CD4-positive, alpha-beta T cell treated with Interleukin-17A for 4 hours (primary cell): ENCODE measurements around the gene TCF12.
"Not testable (repeated sequence)": the region's sequence is repeated elsewhere in the genome, so short reads cannot be mapped to it uniquely, and the experiment has no call there.

ENCODE experiments used
- DNase-seq: peaks from one replicate; pipeline ENCODE4 v3.0.0-alpha.2; 2020; ENCODE audit warnings: mixed read lengths

TCF12 gene

DNA sequence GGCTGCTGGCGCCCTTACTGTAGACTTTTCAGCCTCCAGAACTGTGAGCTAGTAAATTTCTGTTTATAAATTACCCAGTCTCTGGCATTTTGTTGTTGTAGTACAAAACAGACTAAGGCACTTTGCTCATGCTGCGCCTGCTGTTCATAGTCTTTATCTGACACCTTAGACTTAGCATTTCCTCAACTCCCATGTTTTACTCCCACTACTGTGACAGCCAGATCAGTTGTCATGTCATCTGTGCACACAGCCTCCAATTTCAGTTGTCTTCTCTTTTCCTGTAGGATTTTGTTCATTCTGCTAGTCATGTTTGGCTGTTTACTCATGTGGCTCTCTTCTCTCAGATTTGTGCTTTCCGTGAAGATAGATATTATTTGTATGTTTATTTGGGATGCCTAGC lies 62.0 kb downstream of the TCF12 start:
- DNase-seq = no peak

DNA sequence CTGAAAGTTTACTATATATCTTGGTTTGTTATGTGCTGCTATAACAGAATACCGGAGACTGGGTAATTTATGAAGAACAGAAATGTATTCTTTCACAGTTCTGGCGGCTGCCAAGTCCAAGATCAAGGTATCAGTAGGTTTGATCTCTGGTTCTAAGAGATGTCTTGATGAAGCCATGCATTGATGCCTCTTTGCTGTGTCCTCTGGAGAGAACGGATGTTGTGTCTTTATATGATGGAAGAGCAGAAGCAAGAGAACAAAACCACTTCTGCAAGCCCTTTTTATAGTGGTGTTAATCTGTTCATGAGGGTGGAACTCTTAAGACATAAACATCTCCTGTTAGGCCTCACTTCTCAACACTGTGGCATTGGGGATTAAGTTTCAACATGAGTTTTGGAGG lies 62.7 kb downstream of the TCF12 start:
- no peak for DNase-seq

- DNase-seq = no peak
These were observed 64.5 kb downstream of the TCF12 start for GRCh38 chr15:56982987-56983386.

DNA sequence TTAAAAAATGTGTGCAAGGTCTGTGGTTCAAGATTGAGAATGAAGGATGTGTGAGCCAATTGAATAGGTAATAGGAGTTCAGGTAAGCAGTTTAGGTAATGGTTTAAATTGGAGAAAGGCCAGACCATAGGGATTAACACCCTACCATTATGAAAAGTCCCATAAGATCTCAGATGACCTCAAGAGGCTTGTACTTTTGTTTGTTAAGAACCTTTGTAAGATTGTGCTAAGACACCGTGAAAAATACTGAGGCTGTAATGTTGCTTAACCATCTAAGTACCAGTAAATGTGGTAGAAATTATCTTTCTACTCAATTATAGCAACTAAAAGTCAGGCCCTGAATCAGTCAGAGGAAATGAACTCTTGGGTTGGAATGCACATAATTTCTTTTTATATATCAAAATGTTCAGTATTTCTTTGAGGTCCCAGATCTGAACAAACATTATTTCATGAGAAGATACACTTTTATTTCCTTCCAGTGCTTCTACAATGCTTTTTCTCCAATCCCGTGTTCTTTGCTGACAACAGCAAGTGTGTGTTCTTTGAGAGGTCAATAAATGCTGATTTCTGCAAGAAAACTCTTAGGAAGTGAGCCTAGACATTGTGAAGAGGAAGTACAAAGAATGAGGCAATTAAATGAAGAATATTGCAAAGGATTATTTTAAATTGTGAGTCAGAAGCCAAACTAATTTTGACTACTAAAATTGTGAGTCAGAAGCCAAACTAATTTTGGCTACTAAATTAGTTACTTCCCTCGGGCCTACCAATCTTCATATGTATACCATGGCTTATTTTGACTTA lies 66.4 kb downstream of the TCF12 start:
- DNase-seq = no peak

DNA sequence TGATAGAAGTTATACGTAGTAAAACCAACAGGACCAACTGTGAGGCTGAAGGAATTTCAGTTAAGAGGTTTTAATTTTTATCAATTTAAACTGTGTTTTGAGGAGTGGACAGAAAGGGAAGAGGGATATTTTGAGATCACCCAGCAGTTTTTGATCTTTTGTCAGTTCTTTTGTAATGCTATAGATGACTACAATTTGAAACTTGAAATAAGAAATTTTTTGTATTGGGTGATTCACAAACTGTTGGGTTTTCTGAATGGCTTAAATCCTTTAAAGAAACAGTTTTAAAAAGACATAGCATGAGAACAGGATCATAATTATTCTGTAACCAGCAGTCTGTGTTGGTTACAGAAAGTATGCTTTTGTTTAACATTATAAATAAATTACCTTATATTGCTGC lies 67.4 kb downstream of the TCF12 start:
- no peak for DNase-seq

DNA sequence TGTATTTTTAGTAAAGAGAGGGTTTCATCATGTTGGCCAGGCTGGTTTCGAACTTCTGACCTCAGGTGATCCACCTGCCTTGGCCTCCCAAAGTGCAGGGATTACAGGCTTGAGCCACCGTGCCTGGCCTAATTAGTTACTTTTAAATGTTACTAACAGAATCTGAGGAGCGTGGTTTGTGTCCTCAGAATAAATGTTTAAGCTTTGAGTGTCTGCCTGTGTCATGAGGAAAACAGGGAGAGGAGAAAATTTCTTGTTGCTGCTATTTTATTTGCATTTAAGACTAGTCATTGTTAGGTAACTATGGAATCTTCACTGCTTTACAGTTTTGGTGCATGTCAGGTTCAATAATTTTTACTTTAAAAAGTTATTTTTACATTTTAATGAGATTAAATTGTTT lies 68.8 kb downstream of the TCF12 start:
- DNase-seq = no peak

DNA sequence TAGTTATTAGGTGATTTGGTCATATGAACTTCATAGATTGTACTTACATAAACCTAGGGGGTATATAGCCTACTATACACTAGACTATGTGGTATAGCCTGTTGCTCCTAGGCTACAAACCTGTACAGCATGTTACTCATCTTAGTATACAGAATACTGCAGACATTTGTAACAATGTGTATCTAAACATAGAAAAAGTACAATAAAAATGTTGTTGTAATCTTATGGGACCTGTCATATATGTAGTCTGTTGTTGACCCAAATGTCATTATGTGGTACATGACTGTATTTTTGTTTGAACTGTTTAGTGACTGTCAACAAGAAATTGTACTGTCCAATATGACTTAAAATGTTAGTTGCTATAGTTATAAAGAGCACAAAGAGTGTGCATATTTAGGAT lies 69.8 kb downstream of the TCF12 start:
- DNase-seq = no peak

DNA sequence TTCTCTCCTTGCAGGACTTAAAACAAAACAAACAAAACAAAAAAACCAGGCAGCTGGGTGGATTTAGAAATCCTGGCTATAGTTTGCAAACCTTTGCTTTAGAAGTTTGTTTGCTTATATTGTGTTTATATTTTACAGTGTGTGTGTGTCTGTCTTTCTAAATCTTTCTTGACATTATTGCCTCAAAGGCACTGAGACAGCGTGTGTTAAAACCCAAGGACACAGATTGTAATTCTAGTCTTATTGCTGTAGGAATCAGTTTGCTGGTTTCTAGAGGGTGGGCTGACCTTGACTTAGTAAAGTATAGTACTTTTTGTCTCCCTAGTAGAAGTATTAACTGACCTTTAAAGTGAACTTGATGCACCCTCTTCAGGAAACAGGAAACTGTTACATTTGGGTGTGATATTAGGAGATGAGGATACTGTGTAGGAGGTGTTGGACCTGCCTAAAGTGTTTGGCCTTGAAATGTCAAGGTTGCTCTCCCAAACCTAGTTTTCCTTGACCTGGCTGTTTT lies 71.0 kb downstream of the TCF12 start:
- DNase-seq = no peak

- no peak for DNase-seq
These were observed 72.6 kb downstream of the TCF12 start for GRCh38 chr15:56991017-56991416.

DNA sequence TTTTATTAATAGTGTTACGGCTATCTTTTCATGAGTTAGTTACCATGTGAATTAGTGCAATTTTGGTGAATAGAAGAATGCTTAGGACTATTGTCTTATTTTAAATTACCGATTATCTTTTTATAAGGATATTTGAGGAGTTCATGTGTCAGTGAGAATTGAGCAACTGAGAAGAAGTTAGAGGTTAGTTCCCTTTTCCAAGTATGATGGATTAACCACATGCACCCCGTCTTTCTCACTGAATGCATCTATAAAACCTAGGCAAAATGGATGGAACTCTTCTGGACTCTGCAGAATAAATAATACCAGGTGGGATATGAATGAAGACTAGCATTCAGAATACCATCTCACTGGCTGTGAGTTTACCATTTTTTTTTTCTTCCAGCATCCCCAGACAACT lies 74.3 kb downstream of the TCF12 start:
- DNase-seq = no peak

DNA sequence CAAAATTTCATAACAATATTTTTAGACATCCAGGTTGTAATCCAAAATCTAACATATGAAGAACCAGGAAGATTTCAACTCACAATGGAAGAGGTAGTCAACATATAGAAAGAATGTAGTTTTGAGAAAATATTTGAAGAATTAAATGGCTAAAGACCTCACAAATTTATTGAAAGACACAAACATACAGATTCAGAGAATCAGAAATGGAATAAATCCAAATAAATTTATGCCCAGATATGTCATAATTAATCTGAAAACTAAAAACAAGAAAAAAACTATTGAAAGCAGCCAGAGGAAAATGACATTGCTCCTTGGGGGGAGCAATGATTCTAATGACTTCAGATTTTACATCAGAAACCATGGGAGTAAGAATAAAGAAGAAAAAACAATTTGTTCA lies 75.8 kb downstream of the TCF12 start:
- DNase-seq = no peak

GRCh38 chr15:56996093-56996492 lies 77.6 kb downstream of the TCF12 start:
- DNase-seq = no peak

DNA sequence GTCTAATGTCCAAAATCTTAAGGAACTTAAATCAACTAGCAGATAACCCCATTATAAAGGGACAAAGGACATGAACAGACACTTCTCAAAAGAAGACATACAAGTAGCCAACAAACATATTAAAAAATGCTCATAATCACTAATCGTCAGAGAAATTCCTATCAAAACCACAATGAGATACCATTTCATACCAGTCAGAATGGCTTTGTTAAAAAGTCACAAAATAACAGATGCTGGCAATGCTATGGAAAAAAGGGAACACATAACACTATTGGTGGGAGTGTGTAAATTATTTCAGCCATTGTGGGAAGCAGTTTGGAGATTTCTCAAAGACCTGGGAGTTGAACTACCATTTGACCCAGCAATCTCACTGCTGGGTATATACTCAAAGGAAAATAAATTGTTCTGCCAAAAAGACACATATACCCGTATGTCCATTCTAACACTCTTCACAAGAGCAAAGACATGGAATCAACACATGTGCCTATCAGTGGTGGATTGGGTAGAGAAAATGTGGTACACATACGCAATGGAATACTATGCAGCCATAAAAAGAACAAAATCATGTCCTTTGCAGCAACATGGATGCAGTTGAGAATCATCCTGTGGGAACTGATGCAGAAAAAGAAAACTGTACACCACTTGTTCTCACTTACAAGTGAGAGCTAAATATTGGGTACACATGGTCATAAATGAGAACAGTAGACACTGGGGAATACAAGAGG lies 78.5 kb downstream of the TCF12 start:
- DNase-seq = no peak

DNA sequence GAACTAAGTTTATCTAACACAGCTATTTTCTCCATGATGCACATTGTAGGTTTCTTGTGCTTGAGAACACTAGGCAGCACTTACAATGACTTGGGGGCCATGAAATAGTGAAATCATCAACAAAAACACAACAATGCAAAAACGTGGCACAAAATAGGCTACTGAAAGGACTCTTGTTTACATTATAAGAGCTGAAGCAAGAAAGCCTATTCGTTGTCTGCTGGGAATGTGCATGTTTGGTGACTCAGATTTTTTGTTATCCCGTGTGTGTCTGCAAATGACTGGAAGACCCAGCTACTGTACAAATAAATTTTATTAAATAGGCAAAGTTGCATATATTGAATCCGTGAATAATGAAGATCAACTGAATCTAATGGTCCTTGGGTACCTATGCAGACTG lies 85.0 kb downstream of the TCF12 start:
- DNase-seq = no peak

DNA sequence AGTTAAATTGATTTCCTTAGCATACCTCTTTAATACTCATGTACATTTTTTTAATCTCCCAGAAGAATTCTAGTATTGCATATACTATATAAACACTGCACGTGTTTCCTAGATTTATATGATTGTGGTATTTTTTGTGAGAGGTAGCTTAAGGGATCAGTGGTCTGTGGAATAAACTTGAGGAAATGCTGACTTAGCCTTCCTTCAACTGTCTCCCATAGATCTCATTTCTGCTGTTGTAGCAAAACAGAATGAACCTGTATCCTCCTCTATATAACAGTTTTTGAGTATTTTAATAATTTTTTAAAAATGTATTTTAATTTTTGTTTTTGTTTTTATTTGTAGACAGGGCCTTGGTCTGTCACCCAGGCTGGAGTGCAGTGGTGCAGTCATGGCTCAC lies 86.8 kb downstream of the TCF12 start:
- DNase-seq = no peak

DNA sequence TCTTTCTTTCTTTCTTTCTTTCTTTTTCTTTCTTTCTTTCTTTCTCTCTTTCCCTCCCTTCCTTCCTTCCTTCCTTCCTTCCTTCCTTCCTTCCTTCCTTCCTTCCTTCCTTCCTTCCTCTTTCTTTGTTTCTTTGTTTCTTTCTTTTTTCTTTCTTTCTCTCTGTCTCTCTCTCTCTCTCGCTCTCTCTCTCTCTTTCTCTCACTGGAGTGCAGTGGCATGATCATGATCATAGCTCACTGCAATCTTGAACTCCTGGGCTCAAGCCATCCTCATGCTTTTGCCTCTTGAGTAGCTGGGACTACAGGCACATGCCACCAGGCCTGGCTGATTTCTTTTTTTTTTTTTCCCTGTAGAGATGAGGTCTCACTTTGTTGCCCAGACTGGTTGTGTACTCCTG lies 89.4 kb downstream of the TCF12 start:
- not testable (repeated sequence) for DNase-seq

DNA sequence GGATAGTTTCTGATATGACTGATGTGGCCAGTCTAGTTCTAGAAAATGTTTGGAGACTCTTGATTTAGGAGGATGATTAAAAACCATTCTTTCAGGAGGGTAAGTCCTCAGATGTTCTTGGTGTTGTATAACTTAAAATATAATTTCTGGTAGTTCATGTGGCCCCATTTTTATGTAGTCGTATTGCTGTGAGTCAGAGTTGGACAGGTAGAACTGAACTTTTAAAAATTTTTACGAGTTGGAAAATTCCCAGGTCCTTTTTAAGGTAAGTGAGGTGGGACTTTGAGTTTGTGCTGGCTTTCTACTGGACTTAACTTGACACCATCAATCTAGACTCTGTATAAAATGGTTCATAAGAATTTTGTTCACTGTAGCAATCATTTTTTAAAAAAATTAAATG lies 92.3 kb downstream of the TCF12 start:
- DNase-seq = no peak

- DNase-seq = no peak
These were observed 94.1 kb downstream of the TCF12 start for GRCh38 chr15:57012556-57012955.

- not testable (repeated sequence) for DNase-seq
These were observed 96.5 kb downstream of the TCF12 start for GRCh38 chr15:57014896-57015295.

DNA sequence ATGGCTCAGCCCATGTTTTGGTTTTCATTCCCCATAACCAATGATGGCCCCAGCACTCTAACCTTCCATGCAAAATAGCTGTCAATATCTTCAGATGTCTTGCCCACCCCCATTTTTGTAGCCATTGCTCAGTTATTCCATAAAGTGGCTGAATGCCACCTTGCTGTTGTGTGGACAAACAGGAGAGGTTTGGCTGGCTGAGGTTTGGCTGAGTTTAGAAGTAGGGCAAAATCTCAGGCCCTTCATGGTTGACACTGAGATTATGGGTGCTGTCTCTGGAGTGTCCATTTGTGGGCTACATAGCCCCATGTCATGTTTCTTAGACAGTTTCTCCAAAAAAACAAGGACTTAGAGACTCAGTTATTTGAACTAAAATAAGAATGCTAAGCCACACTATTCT lies 96.9 kb downstream of the TCF12 start:
- DNase-seq = no peak

- DNase-seq = no peak
These were observed 97.5 kb downstream of the TCF12 start for GRCh38 chr15:57015897-57016296.

DNA sequence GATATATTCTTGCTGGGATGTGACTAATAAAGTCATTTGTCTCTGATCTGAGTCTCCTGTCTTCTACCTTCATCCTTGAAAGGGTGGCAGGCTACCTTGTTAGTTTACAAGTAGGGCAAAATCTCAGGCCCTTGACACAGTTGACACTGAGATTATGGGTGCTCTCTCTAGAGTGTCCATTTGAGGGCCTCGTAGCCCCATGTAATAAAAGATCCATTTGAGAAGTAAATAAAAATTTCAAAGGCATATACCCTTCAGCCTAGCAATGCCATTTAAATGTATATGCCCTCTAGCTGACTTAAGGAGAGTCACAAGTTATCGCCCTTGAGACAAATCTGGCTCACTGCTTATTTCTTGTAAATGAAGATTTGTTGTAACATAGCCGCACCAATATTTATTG lies 98.6 kb downstream of the TCF12 start:
- no peak for DNase-seq

- no peak for DNase-seq
These were observed 99.7 kb downstream of the TCF12 start for GRCh38 chr15:57018151-57018550.

- no peak for DNase-seq
These were observed 101.2 kb downstream of the TCF12 start for GRCh38 chr15:57019496-57020160.
